Umbilical cord (tissue), 2 donors: ENCODE results near the gene CMAS. TPM values are rescaled to one million over a fixed set of nuclear protein-coding genes. Genes with fewer than 3 reads are reported as not detected.
"Not testable (repeated sequence)": the region's sequence is repeated elsewhere in the genome, so short reads cannot be mapped to it uniquely, and the experiment has no call there.

Experiments
- DNase-seq: peaks from one replicate; pipeline ENCODE4 v3.0.0-alpha.2; 2015; ENCODE audit warnings: low spot score
- total RNA-seq: library from RNA; depleted of rRNA; stranded (reverse); fragments of >200 nt; gene quantifications from one replicate; pipeline ENCODE4 v1.2.3, GENCODE V29; 2014; ENCODE audit warnings: low replicate concordance; ENCODE audit not compliant: insufficient read depth

Gene CMAS
- total RNA-seq = 28.6 TPM

DNA sequence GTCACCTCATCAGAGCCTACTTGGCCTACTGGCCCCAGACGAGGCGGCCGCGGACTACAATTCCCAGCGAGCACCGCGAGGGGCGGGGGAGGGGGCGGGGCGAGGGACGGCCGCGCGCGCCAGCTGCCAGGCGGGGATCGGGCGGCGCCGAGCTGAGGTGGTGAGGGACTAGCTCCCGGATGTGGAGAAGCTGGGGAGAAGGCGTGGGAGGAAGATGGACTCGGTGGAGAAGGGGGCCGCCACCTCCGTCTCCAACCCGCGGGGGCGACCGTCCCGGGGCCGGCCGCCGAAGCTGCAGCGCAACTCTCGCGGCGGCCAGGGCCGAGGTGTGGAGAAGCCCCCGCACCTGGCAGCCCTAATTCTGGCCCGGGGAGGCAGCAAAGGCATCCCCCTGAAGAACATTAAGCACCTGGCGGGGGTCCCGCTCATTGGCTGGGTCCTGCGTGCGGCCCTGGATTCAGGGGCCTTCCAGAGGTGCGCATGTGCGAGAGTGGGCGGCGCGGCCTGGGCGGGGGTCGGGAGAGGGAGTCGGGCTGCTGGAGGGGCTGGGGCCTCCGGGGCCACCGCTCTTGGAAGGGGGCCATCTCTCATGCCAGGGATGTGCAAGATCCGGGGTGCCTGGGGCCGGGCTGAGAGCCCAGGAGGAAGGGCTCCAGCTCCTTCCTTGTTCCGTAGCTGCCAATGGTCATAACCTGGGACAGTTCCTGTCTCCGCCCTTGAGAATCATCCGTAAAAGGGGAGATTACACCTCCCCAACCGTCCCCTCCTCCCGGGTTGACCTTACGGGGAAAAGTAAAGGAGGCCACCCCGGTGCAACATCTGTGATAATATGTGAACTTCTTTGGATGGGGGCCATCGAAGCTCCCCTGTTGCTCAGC lies at the start of gene CMAS:
TSS of gene CMAS (plus strand) at position 129 of the 878 bp plus-strand sequence. CDS start at position 215, 86 bp downstream.
- peak; percentile 84 for DNase-seq

DNA sequence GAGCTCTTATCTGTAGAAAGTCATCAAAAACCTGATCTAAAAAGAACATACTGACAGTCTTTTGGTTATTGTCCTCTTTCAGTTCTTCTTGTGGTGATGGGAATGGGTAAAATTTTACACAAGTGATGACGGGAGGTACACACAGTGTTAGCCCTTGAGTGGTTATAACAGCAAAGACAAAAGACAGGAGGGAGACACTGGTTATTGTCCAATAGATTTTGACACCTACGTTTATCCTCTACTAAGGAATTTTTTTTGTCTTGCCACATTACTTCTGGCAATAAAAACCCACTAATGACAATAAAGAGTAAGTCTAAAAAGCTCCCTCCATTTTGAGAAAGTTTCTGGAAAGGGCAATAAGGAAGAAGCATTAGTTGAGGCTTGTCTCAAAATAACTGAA lies 47.7 kb upstream of the CMAS start:
- DNase-seq = no peak

- no peak for DNase-seq
Observed at GRCh38 chr12:21998782-21999181, 47.2 kb upstream of the CMAS start.

DNA sequence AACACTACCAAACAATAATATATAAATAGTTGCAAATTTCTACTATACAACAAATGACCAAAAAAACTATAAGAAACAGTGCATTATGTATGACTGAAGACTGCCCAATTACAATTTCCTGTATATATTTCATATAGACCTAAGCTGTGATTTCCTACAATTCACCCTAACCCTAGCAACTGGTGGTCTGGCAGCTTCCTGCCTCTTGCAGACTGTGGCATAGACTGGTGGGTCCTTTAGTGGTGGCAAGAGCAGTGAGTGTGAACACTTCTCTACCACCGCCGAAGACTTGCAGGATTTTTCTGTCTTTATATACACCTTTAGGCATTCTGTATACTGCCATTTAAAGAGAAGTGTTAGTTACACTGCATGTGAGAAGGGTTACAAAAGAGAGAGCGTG lies 43.6 kb upstream of the CMAS start:
- DNase-seq = no peak

GRCh38 chr12:22007794-22008193 lies 38.2 kb upstream of the CMAS start:
- DNase-seq = not testable (repeated sequence)

- DNase-seq = no peak
Observed at GRCh38 chr12:22008196-22008595, 37.8 kb upstream of the CMAS start.

GRCh38 chr12:22014041-22014782 lies 31.8 kb upstream of the CMAS start:
- no peak for DNase-seq

- no peak for DNase-seq
Observed at GRCh38 chr12:22014783-22015144, 31.3 kb upstream of the CMAS start.

GRCh38 chr12:22016982-22017381 lies 29.0 kb upstream of the CMAS start:
- DNase-seq = no peak

DNA sequence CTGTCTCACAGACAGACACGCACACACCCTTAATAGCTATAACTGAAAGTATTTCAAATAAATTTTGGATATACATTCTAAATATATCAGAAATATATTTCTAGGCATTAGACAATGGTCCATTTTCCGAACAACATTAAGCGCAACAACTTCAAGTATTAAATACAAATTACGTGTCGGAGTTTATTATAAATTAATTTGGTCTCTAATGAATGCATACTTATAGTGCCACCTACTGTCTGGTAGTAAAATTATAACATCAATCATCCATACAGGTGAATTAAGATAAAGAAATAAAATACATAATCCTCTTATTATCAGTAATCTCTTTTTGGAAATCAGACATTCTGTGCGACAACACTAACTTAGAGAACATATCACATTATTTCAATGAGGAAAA lies 27.2 kb upstream of the CMAS start:
- DNase-seq = no peak

DNA sequence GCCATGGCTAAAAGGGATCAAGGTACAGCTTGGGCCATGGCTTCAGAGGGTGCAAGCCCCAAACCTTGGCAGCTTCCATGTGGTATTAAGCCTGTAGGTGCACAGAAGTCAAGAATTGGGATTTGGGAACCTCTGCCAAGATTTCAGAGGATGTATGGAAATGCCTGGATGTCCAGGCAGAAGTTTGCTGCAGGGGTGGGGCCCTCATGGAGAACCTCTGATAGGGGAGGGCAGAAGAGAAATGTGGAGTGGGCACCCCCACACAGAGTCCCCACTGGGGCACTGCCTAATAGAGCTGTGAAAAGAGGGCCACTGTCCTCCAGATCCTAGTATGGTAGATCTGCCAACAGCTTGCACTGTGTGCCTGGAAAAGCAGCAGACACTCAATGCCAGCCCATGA lies 22.5 kb upstream of the CMAS start:
- not testable (repeated sequence) for DNase-seq

GRCh38 chr12:22029491-22029890 lies 16.5 kb upstream of the CMAS start:
- DNase-seq = no peak

GRCh38 chr12:22029991-22030390 lies 16.0 kb upstream of the CMAS start:
- no peak for DNase-seq

GRCh38 chr12:22032732-22033131 lies 13.3 kb upstream of the CMAS start:
- DNase-seq = no peak

DNA sequence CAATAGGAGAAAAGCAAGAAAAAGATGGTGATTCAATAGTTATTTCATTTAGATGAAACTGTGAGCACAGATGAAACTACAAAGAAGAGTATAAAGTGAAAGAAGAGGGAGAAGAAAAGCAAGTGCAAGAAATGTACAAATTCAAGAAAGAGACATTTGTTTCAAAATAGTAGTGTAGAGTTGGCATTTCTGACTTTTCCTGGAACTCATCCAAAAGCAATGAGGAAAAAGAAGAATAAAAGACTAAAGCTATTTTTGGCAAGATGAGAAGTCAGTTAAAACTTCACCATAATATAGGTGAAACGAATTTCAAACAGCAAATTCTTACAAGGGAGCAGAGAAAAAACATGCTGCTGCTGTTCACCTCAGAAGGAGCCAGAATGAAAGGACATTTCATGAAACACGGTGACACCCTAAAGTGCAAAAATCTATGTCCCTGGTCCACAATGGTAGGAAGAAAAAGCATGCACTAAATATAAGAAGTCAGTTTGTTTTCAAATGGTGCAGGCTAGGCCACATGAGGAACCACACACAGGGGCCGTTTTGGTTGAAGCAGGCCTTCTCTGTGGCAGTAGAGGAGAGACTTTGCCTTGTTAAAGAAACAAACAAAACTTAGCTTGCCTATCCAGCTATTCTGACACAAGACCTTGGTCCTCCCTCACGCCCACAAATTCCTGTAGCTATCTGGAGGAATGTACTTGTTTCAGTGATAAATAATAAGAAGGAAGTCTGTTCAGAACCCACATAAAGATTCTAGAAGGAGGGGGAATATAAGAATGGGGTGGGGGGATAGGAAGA lies 11.1 kb upstream of the CMAS start:
- DNase-seq = peak; percentile 9

DNA sequence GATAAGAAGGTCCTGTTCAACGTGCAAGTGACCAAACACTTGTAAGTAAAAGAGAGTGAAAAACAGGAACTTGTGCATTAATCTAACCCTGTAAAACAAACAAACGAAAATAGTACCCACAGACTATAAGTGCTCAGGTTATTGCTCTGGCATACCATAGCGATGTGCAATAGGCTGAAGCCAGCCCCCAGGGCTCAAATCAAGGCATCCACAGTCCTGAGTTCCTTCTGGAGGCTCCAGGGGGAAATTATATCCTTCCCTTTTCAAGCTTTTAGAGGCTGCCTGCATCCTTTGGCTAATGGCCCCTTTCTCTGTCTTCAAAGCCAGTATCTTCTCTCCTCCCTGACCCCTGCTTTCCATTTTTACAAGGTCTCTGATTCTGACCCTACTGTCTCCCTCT lies 8.1 kb upstream of the CMAS start:
- no peak for DNase-seq

- no peak for DNase-seq
Observed at GRCh38 chr12:22038734-22039133, 7.3 kb upstream of the CMAS start.

DNA sequence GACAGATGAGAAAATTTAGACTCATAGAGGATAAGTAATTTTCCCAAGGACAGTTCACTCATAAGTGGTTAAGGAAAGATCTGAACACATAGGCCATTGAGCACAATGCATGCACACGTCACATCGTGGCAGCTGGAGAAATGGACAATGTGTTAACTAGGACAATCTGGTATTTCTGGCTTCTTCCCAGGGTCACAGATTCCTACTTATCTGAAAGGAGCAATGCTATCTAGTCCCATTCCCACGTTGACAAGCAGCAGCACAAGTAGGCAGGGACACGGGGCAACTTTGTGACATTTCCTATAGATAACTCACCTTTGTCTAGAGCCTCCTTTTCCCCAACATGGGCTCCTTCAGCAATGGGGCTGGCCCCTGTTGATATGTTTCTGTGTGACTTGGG lies 6.7 kb upstream of the CMAS start:
- DNase-seq = no peak

DNA sequence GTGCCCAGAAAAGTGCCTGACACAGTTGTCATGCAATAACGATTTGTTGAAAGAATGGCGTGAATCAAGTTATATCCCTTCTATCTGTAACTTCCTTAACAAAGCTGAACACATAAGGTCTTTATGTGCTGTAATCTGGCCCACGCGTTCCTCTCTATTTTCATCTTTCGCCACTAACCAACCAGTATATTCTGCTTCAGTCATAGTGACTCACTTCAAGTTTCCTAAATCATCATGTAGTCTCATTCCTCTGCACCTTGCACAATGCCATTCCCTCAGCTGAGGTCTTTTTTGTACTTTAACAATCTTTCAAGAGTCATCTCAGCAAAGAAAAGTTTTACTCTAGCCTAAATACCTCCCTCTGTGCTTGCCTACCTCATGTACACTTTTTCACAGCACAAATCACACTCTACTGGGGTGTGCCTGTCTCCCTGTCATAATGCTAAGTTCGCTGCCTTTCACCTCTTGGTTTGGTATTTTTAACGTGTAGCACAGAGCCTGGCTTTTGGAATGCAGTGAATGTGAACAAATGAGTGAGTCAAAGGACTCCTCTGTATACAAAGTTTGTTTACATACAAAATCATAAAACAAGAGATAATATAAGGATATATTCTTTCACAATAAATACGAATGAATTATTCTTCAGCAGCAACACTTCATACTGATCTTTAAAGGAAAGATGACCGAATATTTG lies 2.9 kb upstream of the CMAS start:
- DNase-seq = no peak

DNA sequence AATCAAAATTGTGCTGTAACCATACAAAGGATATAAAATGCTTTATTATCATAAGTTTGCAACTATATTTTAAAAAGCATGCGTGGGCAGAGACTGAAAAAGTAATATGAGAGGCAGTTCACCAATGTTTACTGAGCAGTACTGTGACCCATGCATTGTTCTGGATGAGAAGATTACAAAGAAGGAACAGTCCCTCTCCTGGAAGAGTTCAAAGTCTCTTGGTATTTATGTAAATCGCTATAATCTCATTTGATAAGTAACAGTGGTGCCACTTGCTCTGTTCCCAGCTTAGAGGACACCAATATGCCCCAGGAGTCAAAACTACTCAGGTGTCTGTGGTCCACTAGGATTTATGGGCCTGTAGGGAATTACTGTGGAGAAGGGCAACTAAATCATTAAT lies 2.1 kb upstream of the CMAS start:
- no peak for DNase-seq

DNA sequence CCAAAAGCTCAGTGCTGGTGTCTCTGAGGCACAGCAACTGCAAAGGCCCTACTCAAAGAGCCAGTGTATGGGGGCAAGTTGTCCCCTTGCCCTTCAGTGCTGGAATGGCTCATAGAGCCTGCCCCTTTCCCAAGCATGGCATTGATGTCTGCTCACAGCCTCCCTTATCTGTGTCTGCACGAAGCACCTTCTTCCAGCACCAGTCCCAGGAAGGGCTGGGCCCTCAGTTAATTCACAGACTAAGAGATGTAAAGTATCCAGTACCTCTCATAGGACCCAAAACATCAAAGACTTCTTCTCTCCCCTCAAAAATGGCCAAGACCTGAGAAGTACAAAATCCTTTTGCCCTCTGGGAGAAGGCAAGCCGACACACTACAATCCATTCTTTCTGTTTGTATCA lies 1.6 kb upstream of the CMAS start:
- DNase-seq = no peak
